IMR-90 (cell line): ENCODE data around the gene UBTD1. TPM values are rescaled to one million over a fixed set of nuclear protein-coding genes. Genes with fewer than 3 reads are reported as not detected.
"Not testable (repeated sequence)": the region's sequence is repeated elsewhere in the genome, so short reads cannot be mapped to it uniquely, and the experiment has no call there.

ENCODE experiments used
- ATAC-seq: fragments of 200-7000 bp; cut with Tn5 transposase; 2 replicates; pipeline ENCODE4 v1.9.1; 2020; ENCODE audit warnings: low read depth, mild to moderate bottlenecking, moderate library complexity
- BruUV-seq: library from RNA; stranded (reverse); fragments of 400-500 nt; replicated peaks from 2 replicates; lab custom pipeline; 2021; lab: Mats Ljungman, UMichigan
- CTCF ChIA-PET: fragments of 300-600 bp; formaldehyde crosslinking; extraction: SDS; loops from one replicate; lab custom pipeline; 2021; ENCODE audit warnings: antibody characterized with exemption; lab: Yijun Ruan, JAX
- POLR2A ChIA-PET: fragments of 300-600 bp; sonication (Branson Sonifier 250); formaldehyde crosslinking; loops from one replicate; lab custom pipeline; 2022; ENCODE audit warnings: antibody characterized with exemption; ENCODE audit not compliant: unreplicated experiment; lab: Charles Lee
- DNase-seq: peaks from one replicate; pipeline ENCODE4 v3.0.0; 2013
- H2AFZ ChIP-seq: replicated peaks from 2 replicates; pipeline ENCODE3; 2013; ENCODE audit warnings: low read length, mild to moderate bottlenecking; ENCODE audit not compliant: poor library complexity
- H2AK5ac ChIP-seq: 2 replicates; pipeline ENCODE4 v1.6.1; 2013; ENCODE audit warnings: low read depth, low read length, inconsistent platforms
- H2AK9ac ChIP-seq: replicated peaks from 2 replicates; pipeline ENCODE3; 2013; ENCODE audit warnings: mild to moderate bottlenecking, low read depth, low read length, moderate library complexity; ENCODE audit not compliant: poor library complexity
- H2BK120ac ChIP-seq: 2 replicates; pipeline ENCODE4 v1.6.1; 2013; ENCODE audit warnings: low read depth, low read length, inconsistent platforms
- H2BK15ac ChIP-seq: 3 replicates; pipeline ENCODE4 v1.6.1; 2013; ENCODE audit warnings: low read depth, low read length, inconsistent platforms
- H2BK20ac ChIP-seq: 2 replicates; pipeline ENCODE4 v1.6.1; 2013; ENCODE audit warnings: low read depth, mild to moderate bottlenecking, inconsistent platforms, low read length, moderate library complexity
- H2BK5ac ChIP-seq: 2 replicates; pipeline ENCODE4 v1.6.1; 2013; ENCODE audit warnings: mild to moderate bottlenecking, low read depth, low read length, inconsistent platforms; ENCODE audit not compliant: poor library complexity, severe bottlenecking
- H3K14ac ChIP-seq: replicated peaks from 2 replicates; pipeline ENCODE4 v1.6.1; 2013; ENCODE audit warnings: low read depth, low read length, inconsistent platforms
- H3K18ac ChIP-seq: 2 replicates; pipeline ENCODE4 v1.6.1; 2013; ENCODE audit warnings: low read depth, low read length, control low read depth
- H3K23ac ChIP-seq: 2 replicates; pipeline ENCODE4 v1.6.1; 2013; ENCODE audit warnings: low read depth, low read length, inconsistent platforms
- H3K27ac ChIP-seq: 2 replicates; pipeline ENCODE4 v1.5.1; 2013; ENCODE audit warnings: mild to moderate bottlenecking, control low read depth, low read length; ENCODE audit not compliant: insufficient read depth
- H3K27me3 ChIP-seq: 2 replicates; pipeline ENCODE4 v1.6.1; 2013; ENCODE audit warnings: low read length; ENCODE audit not compliant: control insufficient read depth, insufficient read depth
- H3K36me3 ChIP-seq: 2 replicates; pipeline ENCODE4 v1.6.1; 2013; ENCODE audit warnings: low read length, mixed read lengths; ENCODE audit not compliant: control insufficient read depth, insufficient read depth
- H3K4ac ChIP-seq: 2 replicates; pipeline ENCODE4 v1.6.1; 2013; ENCODE audit warnings: low read depth, low read length, inconsistent platforms
- H3K4me1 ChIP-seq: 2 replicates; pipeline ENCODE4 v1.6.1; 2013; ENCODE audit warnings: low read length, mixed read lengths; ENCODE audit not compliant: control insufficient read depth, insufficient read depth
- H3K4me2 ChIP-seq: 2 replicates; pipeline ENCODE4 v1.6.1; 2013; ENCODE audit warnings: low read depth, mild to moderate bottlenecking, control low read depth, low read length, moderate library complexity
- H3K4me3 ChIP-seq: 2 replicates; pipeline ENCODE4 v1.5.1; 2013; ENCODE audit warnings: low read depth, mild to moderate bottlenecking, control low read depth, low read length, moderate library complexity; ENCODE audit not compliant: insufficient read depth
- H3K56ac ChIP-seq: 2 replicates; pipeline ENCODE4 v1.6.1; 2013; ENCODE audit warnings: low read length, inconsistent platforms; ENCODE audit not compliant: insufficient read depth; ENCODE audit errors: extremely low read depth
- H3K79me1 ChIP-seq, 2 experiments: 2 replicates each; pipeline ENCODE4 v1.6.1; 2013; ENCODE audit warnings: low read length in 2 of 2, inconsistent platforms in 1 of 2, low read depth in 1 of 2
- H3K9ac ChIP-seq: 2 replicates; pipeline ENCODE4 v1.6.1; 2013; ENCODE audit warnings: low read depth, low read length, control low read depth
- H3K9me1 ChIP-seq: 2 replicates; pipeline ENCODE4 v1.6.1; 2013; ENCODE audit warnings: low read length, inconsistent platforms; ENCODE audit not compliant: insufficient read depth
- H3K9me3 ChIP-seq: 2 replicates; pipeline ENCODE4 v1.6.1; 2013; ENCODE audit warnings: low read length; ENCODE audit not compliant: control insufficient read depth, insufficient read depth
- H4K20me1 ChIP-seq: 2 replicates; pipeline ENCODE4 v1.6.1; 2013; ENCODE audit warnings: low read length, inconsistent platforms; ENCODE audit not compliant: insufficient read depth
- H4K5ac ChIP-seq: 2 replicates; pipeline ENCODE4 v1.6.1; 2013; ENCODE audit warnings: mild to moderate bottlenecking, low read depth, low read length, control low read depth
- H4K8ac ChIP-seq, 2 experiments: 2 replicates each; pipeline ENCODE4 v1.6.1; 2013; ENCODE audit warnings: low read depth in 2 of 2, low read length in 2 of 2, control low read depth in 1 of 2, inconsistent platforms in 1 of 2
- H4K91ac ChIP-seq: 2 replicates; pipeline ENCODE4 v1.6.1; 2013; ENCODE audit warnings: low read depth, low read length, inconsistent platforms; ENCODE audit not compliant: insufficient read depth
- WGBS, 2 experiments: methylation state at CpG; one replicate each; pipeline versions ENCODE4 v1.1.5 to v1.1.7; 2013; ENCODE audit warnings: missing lambda C conversion rate in 2 of 2; ENCODE audit not compliant: insufficient read length in 1 of 2; ENCODE audit errors: extremely low coverage in 2 of 2; 5-methylcytosine and 5-hydroxymethylcytosine counted together
- dilution Hi-C: fragments of 300-500 bp; cut with HindIII; formaldehyde crosslinking; loops from one replicate; pipeline ENCODE4 v1.14.3; 2018; ENCODE audit warnings: low sequenced_read_pairs; ENCODE audit not compliant: unreplicated experiment
- in situ Hi-C: fragments of 300-500 bp; cut with MboI; formaldehyde crosslinking; loops from 3 replicates; pipeline ENCODE4 v1.14.3; 2019; ENCODE audit warnings: low sequenced_read_pairs, inconsistent platforms, mixed read lengths
- intact Hi-C: fragments of 100-400 bp; cut with micrococcal nuclease; formaldehyde crosslinking; loops from 2 replicates; pipeline ENCODE4 v1.10.0; 2022
- polyA plus RNA-seq, 3 experiments: library from polyadenylated mRNA; depleted of rRNA; stranded (reverse); fragments of >200 nt; gene quantifications; 2 replicates each; pipeline ENCODE4 v1.2.3, GENCODE V29; 2012; ENCODE audit warnings: low replicate concordance in 1 of 3
- total RNA-seq: library from RNA; depleted of rRNA; stranded (reverse); fragments of >200 nt; gene quantifications from 2 replicates; pipeline ENCODE4 v1.2.3, GENCODE V29; 2012

Gene UBTD1
- total and polyA plus RNA-seq, 2 of the 4 experiments (the other 2 are of a cell fraction), result 21.9 to 44.9 TPM

GRCh38 chr10:97528876-97529275 lies 30.2 kb downstream of the UBTD1 start:
- H3K4me3 ChIP-seq, H4K8ac ChIP-seq, in situ Hi-C loops, H2AFZ ChIP-seq, H3K4ac ChIP-seq, H3K27me3 ChIP-seq, dilution Hi-C loops, ATAC-seq, H3K9me3 ChIP-seq, H4K91ac ChIP-seq, H3K27ac ChIP-seq, H3K4me2 ChIP-seq, H3K9ac ChIP-seq, H3K23ac ChIP-seq, DNase-seq, H2AK5ac ChIP-seq, H3K36me3 ChIP-seq, CTCF ChIA-PET, H2BK15ac ChIP-seq, H2BK20ac ChIP-seq, H3K56ac ChIP-seq, intact Hi-C loops, H2BK120ac ChIP-seq, H2AK9ac ChIP-seq, H2BK5ac ChIP-seq, BruUV-seq, H3K18ac ChIP-seq, H3K14ac ChIP-seq, H4K5ac ChIP-seq, POLR2A ChIA-PET: not testable (repeated sequence)
- WGBS, 2 experiments, result 100% methylated on average over 1 of the region's 29 CpGs; no CpG with 5 or more reads in 1 of the 2 experiments
- Histone ChIP-seq H3K9me1 (peaks cover 20% of the 10 kb centered on the region), H3K4me1 (peaks cover 13% of the 10 kb centered on the region), H4K20me1 (peaks cover 47% of the 10 kb centered on the region), H3K79me1 (peaks cover 13 to 59% of the 10 kb centered on the region in 2 experiments)
